Inferior parietal cortex (tissue), 1 donor: ENCODE data around the gene TCP10L.
"Not testable (repeated sequence)": the region's sequence is repeated elsewhere in the genome, so short reads cannot be mapped to it uniquely, and the experiment has no call there.

Experiments used
- DNase-seq: peaks from one replicate; pipeline ENCODE4 v3.0.0-alpha.2; 2016; ENCODE audit errors: extremely low spot score

The TCP10L gene

GRCh38 chr21:32554832-32555638, 30.3 kb downstream of the TCP10L start:
- no peak for DNase-seq

GRCh38 chr21:32549886-32550285, 35.4 kb downstream of the TCP10L start:
- no peak for DNase-seq

DNA sequence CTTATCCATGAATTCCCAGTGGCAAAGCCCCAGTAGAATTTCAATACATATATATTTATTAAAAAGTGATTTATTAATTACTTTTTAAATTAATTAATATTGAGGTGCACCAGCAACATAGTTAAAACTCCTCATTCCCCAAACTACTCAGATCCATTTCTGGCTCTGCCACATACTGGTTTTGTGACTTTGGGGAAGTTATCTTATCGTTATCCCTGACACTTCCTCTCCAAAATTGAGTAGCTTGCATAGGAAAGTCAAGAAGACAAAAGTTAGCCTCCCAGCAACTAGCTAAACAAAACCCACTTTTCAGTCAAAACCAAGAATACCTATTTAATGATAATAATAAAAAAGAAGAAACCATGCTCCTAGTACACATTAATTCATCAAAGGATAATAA, 35.9 kb downstream of the TCP10L start:
- DNase-seq = no peak

GRCh38 chr21:32548978-32549377, 36.3 kb downstream of the TCP10L start:
- no peak for DNase-seq

DNA sequence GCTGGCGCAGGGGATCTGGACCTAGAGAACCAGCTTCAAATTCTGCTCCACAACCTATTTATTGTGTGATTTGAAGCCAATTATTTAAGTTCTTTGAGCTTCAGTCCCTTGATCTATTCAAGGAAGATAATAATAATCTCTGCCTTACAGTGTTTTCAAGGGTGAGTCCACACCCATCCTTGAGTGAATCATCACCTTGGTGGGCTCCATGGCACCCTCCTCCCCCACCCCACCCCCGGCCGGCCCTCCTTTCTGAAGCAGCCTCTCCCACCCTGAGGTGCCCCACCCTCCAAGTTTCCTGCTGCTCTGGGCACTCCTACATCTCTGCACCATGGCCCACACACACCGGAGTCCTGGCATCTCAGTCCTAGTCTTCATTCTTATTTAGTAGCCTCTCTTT, 38.3 kb downstream of the TCP10L start:
- DNase-seq = no peak

DNA sequence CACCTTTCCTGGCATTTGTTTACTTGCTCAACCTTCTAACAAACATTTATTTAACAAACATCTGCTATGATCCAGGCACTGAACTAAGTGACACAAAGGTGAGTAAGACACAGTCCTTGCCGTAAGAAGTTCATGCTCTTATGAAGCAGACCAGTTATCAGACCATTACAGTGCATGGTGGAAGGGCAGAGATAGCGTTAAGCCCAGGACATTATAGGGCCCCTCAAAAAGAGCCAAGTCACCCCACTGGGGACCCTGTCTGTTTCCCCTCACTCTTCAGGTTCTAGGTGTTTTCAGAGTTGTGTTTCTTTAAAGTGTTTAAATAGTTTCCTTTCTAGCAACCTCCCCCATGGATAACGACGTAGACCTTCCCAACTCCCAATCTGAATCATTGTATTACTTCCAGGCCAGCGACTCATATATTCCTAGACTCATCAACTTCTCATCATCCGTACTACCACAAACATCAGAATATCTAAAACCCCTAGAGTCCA, 39.3 kb downstream of the TCP10L start:
- no peak for DNase-seq

DNA sequence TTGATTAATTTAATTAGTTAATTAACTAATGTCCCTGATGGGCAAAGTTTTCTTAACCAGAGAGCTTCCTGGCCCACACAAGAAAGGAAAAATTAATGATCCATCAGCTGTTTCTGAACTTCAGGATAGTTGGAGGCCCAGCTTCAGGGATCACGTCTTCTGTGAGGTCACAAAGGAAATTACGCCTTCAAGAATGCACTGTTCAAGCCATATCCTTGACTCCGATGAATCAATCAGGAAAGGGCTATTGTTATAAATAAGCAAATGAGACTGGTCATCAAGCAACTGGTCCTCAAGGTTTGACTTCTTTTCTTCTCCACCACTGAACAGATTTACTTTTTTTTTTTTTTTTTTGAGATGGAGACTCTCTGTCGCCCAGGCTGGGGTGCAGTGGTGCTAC, 40.6 kb downstream of the TCP10L start:
- no peak for DNase-seq

GRCh38 chr21:32543975-32544374, 41.3 kb downstream of the TCP10L start:
- no peak for DNase-seq

DNA sequence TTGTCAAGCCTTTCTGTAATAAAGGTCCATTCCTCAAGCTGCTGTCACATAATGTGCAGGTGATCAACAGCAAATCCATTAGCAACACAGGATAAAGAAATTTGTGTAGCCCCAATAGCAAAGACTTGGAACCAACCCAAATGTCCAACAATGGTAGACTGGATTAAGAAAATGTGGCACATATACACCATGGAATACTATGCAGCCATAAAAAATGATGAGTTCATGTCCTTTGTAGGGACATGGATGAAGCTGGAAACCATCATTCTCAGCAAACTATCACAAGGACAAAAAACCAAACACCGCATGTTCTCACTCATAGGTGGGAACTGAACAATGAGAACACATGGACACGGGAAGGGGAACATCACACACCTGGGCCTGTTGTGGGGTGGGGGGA, 42.3 kb downstream of the TCP10L start:
- DNase-seq = not testable (repeated sequence)

GRCh38 chr21:32539378-32539777, 45.9 kb downstream of the TCP10L start:
- no peak for DNase-seq

GRCh38 chr21:32538147-32538792, 47.1 kb downstream of the TCP10L start:
- no peak for DNase-seq

DNA sequence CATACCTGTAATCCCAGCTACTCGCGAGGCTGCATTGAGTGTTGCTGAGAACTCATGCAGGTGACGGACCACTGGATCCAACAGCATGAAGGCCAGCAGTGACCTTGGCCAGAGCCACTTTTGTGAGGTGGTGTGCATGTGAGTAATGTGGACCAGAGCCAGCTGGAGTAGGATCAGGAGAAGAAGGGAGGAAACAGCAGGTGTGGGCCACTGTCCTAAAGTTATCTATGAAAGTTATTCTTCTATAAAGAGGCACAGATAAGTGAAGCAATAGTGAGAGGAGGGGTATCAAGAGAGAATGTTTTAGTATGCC, 47.8 kb downstream of the TCP10L start:
- no peak for DNase-seq

GRCh38 chr21:32535612-32536011, 49.7 kb downstream of the TCP10L start:
- no peak for DNase-seq

DNA sequence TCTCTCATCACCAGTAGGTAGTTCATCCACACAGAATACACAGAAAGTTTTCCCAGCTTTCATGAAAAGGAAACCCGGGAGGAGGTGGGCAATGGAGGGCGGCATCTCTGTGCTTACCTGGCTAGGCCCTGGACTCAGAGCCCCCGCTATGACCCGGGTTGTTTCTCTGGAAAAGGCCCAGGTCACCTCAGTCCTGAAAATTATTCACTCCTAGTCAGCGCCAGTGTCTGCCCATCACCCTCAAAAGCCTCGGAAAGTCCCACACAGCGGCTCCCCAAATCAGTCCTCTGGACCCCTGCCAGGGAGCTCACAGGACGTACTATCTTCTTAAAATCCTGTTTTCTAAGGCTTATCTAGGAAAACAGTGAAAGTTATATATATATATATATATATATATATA, 51.2 kb downstream of the TCP10L start:
- DNase-seq = no peak

- no peak for DNase-seq
These were observed 51.7 kb downstream of the TCP10L start for GRCh38 chr21:32533611-32534010.

DNA sequence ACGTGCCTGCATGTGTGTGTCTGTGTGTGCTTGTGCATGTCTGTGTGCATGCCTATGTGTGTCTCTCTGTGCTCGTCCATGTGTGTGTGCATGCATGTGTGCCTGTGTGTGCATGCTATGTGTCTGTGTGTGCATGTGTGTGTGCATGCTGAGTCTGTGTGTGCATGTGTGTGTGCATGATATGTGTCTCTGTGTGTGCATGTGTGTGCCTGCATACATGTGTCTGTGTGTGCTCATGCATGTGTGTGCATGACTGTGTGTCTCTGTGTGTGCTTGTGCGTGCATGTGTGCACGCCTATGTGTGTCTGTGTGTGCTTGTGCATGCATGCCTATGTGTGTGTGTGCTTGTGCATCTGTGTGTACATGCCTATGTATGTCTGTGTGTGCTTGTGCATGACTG, 52.3 kb downstream of the TCP10L start:
- DNase-seq = no peak

DNA sequence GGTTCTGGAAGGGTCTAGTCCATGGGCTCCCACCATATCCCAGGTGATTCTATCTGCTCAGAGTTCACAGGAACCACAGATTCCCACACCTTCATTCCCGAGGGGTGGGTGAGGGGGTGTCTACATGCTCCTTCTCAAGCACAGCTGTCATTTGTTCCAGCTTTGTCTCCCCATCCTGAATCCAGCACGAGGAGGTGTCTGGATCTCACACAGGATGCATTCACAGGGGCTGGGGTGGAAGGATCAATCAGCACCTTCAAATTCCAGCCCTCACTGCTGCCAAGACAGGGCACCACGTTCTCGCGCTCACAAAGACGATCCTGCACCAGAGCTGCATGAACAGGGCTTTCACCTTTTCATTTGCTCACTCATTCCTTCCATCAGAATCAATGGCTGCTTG, 52.7 kb downstream of the TCP10L start:
- no peak for DNase-seq

- DNase-seq = not testable (repeated sequence)
These were observed 53.8 kb downstream of the TCP10L start for GRCh38 chr21:32531561-32531960.

GRCh38 chr21:32530809-32531208, 54.5 kb downstream of the TCP10L start:
- not testable (repeated sequence) for DNase-seq

- DNase-seq = no peak
These were observed 55.6 kb downstream of the TCP10L start for GRCh38 chr21:32529679-32530078.

- no peak for DNase-seq
These were observed 60.0 kb downstream of the TCP10L start for GRCh38 chr21:32525282-32525681.

GRCh38 chr21:32523988-32524719, 61.2 kb downstream of the TCP10L start:
- DNase-seq = no peak
